Activated CD8-positive, alpha-beta memory T cell treated with anti-CD3 and anti-CD28 coated beads, Interleukin-2, amount 50 U/mL, for 4 hours (primary cell): ENCODE results near the gene UBR2.
"Not testable (repeated sequence)": the region's sequence is repeated elsewhere in the genome, so short reads cannot be mapped to it uniquely, and the experiment has no call there.

ENCODE experiments used
- DNase-seq: peaks from one replicate; pipeline ENCODE4 v3.0.0-alpha.2; 2020

Gene UBR2

GRCh38 chr6:42618686-42619085, 54.9 kb downstream of the UBR2 start:
- no peak for DNase-seq

- DNase-seq, result no peak
These were observed 56.1 kb downstream of the UBR2 start for GRCh38 chr6:42619963-42620362.

GRCh38 chr6:42624601-42625000, 60.8 kb downstream of the UBR2 start:
- DNase-seq, result no peak

- no peak for DNase-seq
These were observed 63.2 kb downstream of the UBR2 start for GRCh38 chr6:42627044-42627443.

GRCh38 chr6:42627674-42628073, 63.8 kb downstream of the UBR2 start:
- no peak for DNase-seq

- DNase-seq, result no peak
These were observed 64.8 kb downstream of the UBR2 start for GRCh38 chr6:42628604-42629003.

- DNase-seq, result no peak
These were observed 66.0 kb downstream of the UBR2 start for GRCh38 chr6:42629845-42630244.

- DNase-seq, result no peak
These were observed 73.9 kb downstream of the UBR2 start for GRCh38 chr6:42637681-42638080.

GRCh38 chr6:42642794-42643193, 79.0 kb downstream of the UBR2 start:
- DNase-seq, result no peak

- DNase-seq, result no peak
These were observed 80.4 kb downstream of the UBR2 start for GRCh38 chr6:42644211-42644610.

- DNase-seq, result no peak
These were observed 88.4 kb downstream of the UBR2 start for GRCh38 chr6:42652024-42652746.

GRCh38 chr6:42653851-42654250, 90.0 kb downstream of the UBR2 start:
- no peak for DNase-seq

- DNase-seq, result no peak
These were observed 96.0 kb downstream of the UBR2 start for GRCh38 chr6:42659806-42660205.

GRCh38 chr6:42661540-42662153, 97.8 kb downstream of the UBR2 start:
- peak; percentile 86 for DNase-seq

GRCh38 chr6:42664718-42665117, 100.9 kb downstream of the UBR2 start:
- DNase-seq, result no peak

GRCh38 chr6:42674368-42674767, 110.5 kb downstream of the UBR2 start:
- DNase-seq, result not testable (repeated sequence)

GRCh38 chr6:42674780-42675179, 111.0 kb downstream of the UBR2 start:
- DNase-seq, result no peak

GRCh38 chr6:42679358-42679757, 115.5 kb downstream of the UBR2 start:
- no peak for DNase-seq

GRCh38 chr6:42688281-42688680, 124.5 kb downstream of the UBR2 start:
- no peak for DNase-seq

- no peak for DNase-seq
These were observed 125.5 kb downstream of the UBR2 start for GRCh38 chr6:42689371-42689770.

GRCh38 chr6:42690151-42690702, 126.4 kb downstream of the UBR2 start:
- no peak for DNase-seq

- no peak for DNase-seq
These were observed 127.0 kb downstream of the UBR2 start for GRCh38 chr6:42690872-42691271.

GRCh38 chr6:42692137-42692911, 128.5 kb downstream of the UBR2 start:
- no peak for DNase-seq
